Caki2 (cell line): ENCODE measurements around the gene LIMA1. TPM values are rescaled to one million over a fixed set of nuclear protein-coding genes. Genes with fewer than 3 reads are reported as not detected.

Experiments used
- DNase-seq: peaks from one replicate; pipeline ENCODE4 v3.0.0-alpha.2; 2015; ENCODE audit warnings: low read depth
- in situ Hi-C: cut with HindIII; loops from 2 replicates; pipeline ENCODE4 v1.10.0; 2016; ENCODE audit warnings: low sequenced_read_pairs, low pct_unique_long_range_greater_than_20kb, mixed read lengths
- total RNA-seq: library from RNA; depleted of rRNA; stranded (reverse); fragments of >200 nt; shearing (Covaris generic); gene quantifications from 2 replicates; pipeline ENCODE4 v1.2.3, GENCODE V29; 2014; ENCODE audit warnings: low replicate concordance

Gene LIMA1
- total RNA-seq, 1 experiment from 2014 or later, result 22.0 TPM

DNA sequence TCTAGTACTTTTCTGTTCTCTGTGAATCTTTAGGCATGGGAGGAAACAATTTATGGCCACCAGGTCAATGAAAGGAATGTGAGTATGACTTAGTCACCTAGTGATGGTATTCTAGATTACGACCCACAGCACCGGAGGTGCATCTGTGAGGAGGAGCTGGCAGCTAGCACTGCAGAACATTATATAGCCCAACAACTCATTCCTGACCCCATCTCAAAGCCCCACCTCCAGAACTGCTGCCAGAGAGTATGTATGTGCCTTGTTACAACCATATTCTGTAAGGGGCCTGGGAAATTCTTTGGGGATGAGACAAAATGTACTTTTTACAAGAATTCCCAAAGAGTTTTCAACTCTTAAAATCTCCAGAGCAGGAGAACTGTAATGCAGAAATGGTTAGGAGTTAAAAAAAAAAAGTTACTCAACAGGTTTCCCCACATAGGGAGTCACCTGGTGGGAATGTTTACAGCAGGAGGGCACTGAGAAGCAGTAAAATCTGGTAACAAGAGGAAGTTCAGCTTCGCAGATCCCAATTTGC lies 81.3 kb downstream of the LIMA1 start:
- in situ Hi-C loops, result no loop called here
- DNase-seq, result peak; percentile 75

DNA sequence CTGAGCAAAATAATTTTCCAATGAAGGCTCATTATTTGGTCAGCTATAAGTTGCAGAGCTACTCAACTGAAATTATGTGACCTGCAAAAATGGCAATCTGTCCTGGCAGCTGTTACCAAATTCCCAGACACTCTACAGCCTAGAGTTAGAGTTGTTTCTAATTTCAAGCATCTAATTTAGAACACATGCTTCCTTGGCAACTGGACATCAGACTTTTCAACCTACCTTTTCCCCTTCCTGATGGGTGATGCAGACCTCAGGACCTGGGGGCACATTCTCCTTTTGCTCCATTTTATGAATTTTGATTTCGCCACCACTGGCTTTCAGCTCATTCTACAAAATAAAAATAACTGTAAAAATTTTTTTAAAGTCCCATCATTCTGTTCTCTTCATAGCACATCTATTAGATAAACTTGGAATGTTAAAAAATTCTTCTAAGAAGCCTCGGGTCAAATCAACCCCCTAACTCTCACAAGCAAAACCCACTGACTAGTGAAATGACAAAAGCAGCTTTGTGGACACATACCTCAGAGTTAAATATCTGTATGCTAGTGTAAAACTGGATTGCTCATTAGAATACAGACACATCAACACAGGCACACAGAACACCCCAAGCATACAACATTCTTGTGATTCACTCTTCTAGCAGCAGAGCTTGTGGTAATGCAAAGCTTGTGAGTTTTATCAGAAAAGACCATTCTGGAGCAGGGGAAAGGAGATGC lies 82.6 kb downstream of the LIMA1 start:
- DNase-seq, result no peak
- in situ Hi-C loops, result no loop called here

DNA sequence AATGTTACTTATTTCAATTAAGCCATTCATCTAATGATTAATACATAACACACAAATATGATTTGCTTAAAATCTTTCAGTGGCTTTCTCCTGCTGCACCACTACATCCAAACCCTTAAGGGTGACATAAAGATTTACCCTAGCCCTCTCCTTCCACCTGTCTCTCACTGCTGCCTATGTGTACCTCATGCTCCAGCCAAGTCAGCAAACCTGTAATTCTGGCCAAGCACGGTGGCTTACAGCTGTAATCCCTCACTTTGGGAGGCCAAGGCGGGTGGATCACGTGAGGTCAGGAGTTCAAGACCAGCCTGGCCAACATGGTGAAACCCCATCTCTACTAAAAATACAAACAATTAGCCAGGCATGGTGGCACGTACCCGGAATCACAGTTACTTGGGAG lies 84.5 kb downstream of the LIMA1 start:
- no peak for DNase-seq
- in situ Hi-C loops, result no loop called here

DNA sequence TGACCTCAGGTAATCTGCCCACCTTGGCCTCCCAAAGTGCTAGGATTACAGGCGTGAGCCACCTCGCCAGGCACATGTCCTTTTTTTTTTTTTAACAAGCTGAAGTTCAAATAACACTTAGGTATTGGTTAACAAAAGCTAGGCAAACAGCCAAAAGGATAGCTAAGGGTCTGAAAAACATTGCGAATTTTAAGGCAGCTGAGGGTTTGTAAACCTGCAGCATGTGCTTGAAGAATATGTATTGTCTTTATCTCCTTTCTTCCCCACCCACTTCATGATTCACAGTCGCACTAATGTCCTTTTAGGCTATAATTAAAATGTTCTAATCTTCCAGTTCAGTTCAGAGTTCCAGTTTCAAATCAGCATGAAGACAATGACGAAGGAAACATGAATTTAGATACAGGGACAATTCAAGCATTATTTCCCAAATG lies 86.0 kb downstream of the LIMA1 start:
- no peak for DNase-seq
- in situ Hi-C loops, result no loop called here

DNA sequence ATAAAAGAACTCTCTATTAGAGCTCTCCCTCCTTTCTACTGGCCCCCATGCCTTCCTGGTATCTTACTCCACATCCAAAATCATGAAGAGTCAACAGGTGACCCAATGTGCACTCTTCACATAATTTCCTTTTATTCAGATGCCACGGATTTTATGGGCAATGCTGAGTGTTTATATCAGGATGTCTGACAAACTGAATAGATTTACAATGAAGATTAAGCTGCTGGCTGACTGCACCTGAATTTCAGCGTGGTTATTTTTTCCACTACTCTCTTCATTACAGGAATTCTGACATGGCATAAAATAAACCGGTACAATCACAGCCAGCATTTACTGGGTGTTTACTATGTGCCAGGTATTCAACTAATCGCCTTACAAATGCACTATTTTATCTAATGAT lies 86.8 kb downstream of the LIMA1 start:
- in situ Hi-C loops, result no loop called here
- no peak for DNase-seq

DNA sequence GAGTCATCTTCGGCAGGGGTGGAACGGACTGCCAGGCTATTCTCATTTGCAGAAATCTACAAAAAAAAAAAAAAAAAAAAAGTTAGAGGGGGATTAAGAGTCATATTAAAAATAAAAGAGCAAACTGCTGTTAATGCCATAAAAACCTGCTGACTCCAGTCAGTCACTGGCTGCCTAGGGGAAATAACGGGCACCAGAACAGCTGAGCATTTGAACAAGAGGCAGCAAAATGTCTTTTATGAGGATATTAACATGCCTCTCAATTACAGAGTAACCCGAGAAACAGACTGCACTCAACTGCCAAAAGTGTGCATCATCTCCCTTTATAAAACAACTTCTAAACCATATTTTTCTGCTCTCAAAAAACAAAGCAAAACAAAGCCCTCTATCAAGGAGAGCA lies 87.5 kb downstream of the LIMA1 start:
- in situ Hi-C loops, result no loop called here
- no peak for DNase-seq

DNA sequence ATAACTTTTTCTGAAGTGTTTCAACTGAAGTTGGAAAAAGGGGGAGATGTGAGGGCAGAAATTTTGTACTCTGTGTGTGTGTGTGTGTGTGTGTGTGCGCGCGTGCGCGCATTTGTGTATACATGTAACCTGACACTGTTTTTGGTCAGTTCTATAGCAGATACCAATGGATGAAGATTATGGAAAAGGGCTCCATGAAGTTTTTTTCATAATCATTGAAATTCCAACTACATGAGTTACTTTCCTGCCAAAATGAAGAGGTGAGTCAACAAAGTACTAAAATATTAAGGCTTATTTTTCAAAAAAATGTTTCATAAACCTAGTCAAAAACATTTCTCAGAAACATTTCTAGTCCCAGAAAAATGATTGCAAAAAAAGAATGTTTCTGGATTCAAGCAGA lies 90.4 kb downstream of the LIMA1 start:
- no peak for DNase-seq
- in situ Hi-C loops, result no loop called here

DNA sequence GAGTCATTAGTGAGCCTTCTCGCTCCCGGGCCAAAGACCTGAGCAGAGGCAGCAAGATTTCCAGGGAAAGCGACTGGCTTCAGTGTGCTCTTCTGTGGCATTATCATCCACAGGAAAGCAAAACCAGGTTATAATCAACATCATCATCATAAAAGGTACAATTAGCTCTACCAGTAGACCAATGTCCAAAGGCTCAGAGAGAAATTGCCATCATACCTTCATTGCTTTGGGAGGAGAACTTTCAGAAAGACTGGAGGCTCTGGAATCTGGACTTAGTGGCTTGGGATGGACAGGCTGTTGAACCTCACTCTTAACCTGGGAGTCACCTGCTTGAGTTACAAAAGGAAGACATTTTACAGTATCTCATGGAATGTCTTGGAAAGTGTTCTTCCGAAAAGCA lies 91.1 kb downstream of the LIMA1 start:
- no peak for DNase-seq
- in situ Hi-C loops, result no loop called here

DNA sequence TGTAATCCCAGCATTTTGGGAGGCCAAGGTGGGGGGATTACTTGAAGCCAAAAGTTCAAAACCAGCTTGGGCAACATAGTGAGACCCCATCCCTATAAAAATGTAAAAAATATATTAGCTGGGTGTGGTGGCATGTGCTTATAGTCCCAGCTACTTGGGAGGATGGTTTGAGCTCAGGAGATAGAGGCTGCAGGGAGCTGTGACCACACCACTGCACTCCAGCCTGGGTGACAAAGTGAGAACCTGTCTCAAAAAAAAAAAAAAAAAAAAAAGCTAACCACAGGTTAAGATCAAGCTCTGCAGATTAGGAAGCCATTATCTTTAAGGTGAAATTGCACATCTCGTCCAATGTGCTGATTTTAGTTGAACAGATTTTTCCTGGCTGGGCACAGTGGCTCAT lies 92.5 kb downstream of the LIMA1 start:
- no peak for DNase-seq
- in situ Hi-C loops, result no loop called here

DNA sequence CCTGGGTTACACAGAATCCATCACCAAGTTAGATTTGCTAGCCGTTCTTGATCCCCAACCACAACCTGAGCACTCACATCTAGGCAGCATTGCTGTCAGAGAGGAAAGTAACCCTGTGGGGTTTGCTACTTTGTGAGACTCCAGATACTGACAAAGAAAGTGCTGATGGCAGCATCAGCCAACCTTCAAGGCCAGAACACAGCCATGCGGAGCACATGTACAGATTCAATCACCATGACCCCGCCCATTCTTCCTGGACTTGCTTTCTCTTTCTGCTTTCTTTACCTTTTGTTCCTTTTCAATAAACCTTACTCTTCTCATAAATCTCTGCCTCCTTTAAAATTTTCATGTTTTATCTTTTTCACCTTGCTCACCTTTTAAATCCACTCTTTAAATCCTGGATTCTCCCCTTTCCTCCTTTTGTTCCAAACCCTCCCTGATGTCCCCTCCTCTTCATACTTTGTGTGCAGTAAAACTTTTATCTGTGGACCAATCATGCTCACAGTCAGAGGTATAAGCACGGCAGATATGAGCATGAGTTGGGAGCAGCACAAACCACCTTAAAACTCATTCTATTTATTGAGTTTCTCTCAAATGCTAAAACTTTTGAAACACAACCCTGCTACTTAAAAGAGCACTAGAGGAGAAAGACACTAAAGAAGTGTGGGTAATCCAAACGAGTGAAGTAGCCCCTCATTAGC lies 94.3 kb downstream of the LIMA1 start:
- DNase-seq, result no peak
- in situ Hi-C loops, result no loop called here

DNA sequence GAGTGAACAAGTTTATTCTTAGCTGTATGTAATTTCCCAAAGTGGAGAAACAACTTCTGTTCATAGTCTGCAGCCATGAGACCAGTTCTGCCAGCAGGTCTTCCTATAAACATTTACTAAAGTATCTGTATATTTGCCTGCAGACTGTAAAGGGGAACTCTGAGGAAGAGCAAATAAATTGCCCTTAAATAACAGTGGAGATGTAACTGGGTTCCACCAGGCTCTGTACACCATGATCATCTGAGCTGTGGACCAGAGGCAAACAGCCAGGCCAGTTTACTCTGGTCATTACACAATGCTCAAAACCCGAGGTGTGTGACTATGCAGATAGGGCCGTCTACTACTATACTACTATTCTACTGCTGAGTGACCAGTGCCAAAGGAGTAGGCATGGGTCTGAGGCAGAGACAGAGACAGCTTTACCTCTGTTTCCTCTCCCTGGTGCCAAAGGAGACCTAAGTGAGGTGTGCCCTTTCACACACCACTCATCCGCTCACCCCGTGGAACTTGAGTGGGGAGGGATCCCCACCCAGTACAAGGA lies 95.0 kb downstream of the LIMA1 start:
- no peak for DNase-seq
- in situ Hi-C loops, result no loop called here

DNA sequence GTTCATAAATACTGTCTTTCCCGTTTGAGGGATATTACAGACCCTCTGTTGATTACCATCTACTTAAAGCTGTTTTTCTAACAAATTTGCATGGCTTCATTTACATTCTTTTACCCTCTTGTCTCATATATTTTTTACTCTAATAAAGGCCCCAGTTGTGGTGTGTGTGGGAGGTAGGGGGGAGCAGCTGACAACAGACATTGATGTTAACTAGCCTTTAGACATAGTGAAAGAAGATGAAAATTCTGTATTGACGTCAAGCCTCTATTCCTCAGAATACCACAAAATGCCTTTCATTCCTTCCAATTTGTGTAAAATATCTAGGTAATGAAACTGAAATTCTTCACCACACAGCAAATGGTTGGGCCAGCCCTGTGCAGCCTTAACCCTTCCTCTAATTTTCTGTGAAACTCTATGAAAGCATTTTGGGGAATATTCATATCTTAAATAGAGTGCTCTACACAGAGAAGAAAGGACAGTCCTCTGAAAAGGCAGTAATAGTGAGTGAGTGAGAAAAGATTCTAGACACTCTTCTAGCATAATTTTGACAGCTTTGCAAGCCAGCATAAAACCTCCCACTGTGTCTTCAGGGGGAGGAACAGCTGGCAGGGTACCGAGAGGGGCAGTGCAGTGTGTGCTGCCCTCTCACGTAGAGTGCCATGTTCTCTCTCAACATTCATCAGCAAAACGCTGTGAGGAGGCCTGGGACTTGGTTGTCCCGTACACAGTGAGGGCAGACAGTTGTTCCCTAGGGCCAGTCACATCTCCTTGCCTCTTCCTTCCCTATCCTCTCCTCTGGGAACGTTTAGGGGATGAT lies 96.0 kb downstream of the LIMA1 start:
- in situ Hi-C loops, result no loop called here
- no peak for DNase-seq

DNA sequence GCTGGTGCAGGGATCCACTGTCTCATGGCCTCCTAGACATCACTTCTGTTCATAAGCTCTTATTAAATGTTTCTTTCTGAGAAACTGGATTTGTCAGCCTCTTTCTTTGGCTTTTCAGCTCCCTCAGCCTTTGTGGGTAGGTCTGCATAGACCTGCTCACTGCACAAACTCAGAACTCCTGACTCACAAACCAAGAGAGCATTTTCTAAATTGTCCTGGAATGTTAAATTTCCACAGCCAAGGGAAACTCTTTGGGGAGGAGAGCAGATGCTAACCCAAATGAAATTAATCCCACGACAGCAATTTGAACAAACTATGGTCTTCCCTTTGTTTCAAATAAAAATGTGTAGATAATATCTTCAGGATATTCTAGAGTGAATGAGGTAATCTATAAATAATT lies 96.6 kb downstream of the LIMA1 start:
- no peak for DNase-seq
- in situ Hi-C loops, result no loop called here

DNA sequence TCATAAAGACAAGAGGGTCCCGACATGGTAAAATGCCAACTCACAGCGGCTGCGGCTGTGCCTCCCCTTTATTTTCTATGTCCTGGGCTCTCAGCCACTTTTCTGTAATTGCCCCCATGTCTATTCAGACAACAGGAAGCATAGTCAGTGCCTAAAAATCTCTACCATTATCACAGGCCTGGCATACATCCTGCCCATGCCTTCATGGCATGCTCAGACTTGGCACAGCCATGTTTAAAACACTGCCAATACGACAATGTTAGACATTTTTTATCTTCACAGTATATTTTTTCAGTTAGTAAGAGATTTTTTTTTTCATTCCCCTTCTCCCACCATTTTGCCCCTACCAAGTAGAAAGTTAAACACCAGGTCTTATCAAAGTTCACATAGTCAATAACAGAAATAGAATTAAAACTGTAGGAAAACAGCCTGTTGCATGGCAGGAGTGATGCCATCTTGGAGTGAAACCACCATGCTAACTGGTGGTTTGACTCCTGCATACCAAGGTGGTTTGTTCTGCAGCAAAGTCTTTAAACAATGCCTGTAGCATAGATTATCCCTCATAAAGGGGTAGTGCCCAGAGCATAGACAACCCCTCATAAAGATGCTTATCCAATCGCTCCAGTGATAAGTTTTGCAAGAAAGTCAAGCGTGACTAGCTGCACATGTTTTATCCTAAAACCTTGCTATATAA lies 97.2 kb downstream of the LIMA1 start:
- DNase-seq, result no peak
- in situ Hi-C loops, result no loop called here

DNA sequence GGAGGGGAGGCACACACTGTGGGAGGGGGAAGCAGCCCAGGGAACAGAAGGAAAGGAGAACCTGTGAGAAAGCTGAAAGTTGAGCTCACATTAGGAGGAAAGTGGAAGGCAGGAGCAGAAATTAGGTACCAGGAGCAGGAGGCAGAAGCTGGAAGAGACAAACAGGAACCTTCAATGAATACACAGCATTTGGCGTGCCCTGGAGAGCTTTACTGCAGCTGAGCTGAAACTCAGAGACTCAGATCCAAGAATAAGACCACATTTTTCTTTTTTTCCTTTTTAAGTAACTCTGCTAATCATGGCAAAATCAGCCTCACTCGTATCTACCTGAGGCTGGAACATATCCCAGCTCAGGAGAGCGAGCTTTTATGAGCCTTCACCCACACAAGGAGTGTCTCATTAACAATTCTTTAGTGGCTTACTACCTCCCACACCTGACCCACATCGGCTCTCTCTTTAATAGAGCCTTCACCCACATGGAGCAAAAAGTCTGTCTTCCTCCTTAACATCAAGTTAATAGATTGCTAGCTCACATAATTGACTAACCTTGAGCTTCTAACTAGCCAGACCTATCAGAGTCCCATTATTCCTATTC lies 97.9 kb downstream of the LIMA1 start:
- no peak for DNase-seq
- in situ Hi-C loops, result no loop called here

DNA sequence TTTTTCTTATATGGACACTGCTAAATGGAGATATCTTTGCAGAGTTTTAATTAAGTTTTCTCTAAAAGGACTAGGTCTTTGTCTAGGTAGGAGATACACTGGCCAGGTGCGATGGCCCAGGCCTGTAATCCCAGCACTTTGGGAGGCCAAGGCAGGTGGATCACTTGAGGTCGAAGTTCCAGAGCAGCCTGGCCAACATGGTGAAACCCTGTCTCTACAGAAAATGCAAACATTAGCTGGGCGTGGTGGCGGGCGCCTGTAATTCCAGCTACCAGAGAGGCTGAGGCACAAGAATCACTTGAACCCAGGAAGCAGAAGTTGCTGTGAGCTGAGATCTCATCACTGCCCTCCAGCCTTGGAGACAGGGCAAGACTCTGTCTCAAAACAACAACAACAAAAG lies 99.1 kb downstream of the LIMA1 start:
- no peak for DNase-seq
- in situ Hi-C loops, result no loop called here

DNA sequence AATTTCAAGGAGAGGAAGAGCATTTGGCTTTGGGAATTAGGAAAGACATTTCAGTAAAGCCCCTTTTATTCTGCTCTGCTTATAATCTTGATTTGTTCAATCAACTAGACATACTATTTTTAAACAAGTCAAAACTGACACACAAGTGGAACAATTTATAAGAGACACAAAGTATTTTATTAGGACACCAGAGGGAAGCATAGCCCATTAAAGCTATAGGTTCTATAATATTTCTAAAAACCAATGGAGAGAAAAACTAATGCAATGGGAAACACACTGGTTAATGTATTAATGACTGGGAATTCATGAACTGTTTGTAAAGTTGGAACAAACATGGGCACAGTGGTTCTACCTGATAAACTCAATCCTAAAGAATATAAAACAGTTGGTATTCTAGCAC lies 100.9 kb downstream of the LIMA1 start:
- in situ Hi-C loops, result no loop called here
- DNase-seq, result peak; percentile 22

DNA sequence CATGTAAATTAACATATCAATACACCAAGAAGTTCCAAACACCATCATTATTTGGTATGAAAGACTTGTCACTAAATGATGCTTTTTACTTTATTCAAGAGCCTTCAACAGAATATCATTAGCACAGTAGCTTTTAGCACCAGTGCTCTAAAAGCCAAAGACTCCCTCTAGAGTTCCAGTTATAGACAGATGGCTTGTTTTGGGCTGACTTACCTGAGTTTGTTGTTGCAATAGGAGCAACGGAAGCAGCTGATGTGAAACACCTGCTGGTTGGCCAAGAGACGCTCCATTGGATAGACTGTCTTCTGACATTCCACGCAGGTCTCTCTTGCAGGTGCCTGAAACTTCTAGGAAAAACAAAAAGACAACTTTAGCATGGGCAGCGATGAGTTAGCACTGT lies 101.6 kb downstream of the LIMA1 start:
- DNase-seq, result no peak
- in situ Hi-C loops, result no loop called here
